OCI-LY7 (cell line): ENCODE data around the gene FBXW8.

ENCODE experiments used
- EZH2phosphoT487 ChIP-seq: fragments of 200-600 bp; sonication (generic); IDR thresholded peaks from 2 replicates; pipeline ENCODE4 v1.6.1; 2018; ENCODE audit warnings: low read depth, borderline replicate concordance, mild to moderate bottlenecking, mixed run types, antibody characterized with exemption, low read length, moderate library complexity, mixed read lengths
- TF ChIP-seq, protein P1 (sequence below): fragments of 200-600 bp; sonication (generic); conservative IDR thresholded peaks from 2 replicates; pipeline ENCODE4 v1.5.1; 2014; ENCODE audit warnings: mild to moderate bottlenecking, antibody characterized with exemption, low read length, moderate library complexity, mixed read lengths

DNA sequence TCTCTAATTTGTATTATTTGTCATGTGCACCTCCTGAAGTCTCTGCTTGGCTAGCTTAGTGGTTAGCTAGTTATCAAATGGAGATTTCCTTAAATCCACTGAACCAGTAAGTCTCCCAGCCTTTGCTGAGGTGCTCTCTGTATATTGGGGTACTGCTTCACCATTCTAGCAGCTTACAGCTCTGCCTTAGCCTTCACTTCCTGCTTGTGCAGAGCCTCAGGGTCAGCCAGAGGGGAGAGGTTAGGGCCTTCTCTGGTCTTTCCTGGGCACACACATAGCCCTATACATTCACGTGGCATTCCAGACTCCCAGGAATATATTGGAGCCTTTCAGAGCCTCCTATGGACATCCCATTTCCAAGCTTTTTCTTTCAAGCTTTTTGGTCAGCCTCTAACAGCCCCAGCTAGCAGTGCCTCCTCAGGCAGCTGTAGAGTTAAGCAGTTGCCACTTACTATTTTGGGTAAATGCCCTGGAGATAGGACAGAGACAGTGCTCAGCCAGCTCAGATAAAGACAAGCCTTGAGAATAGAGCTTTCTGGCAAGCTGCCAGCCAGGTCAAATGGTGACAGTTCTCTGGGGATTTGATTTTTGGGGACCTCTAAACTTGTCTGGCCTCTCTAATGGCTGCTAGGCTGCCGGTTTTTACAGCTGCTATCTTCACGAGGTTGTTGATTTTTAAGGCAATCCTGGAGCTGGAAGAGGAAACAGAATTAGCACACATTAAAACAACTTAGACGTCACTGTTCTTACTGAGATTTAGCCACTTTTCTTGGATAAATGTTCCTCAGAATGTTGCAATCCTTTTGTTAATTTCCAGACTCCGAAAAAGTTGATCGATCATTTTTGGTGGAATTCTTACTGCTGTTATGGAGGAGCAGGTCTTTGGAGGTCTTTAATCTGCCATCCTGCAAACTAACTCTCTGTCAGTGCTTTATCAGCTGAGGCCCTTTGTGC lies 32.9 kb downstream of the FBXW8 start:
- no peak for TF ChIP-seq EZH2phosphoT487
- TF ChIP-seq, protein P1, sequence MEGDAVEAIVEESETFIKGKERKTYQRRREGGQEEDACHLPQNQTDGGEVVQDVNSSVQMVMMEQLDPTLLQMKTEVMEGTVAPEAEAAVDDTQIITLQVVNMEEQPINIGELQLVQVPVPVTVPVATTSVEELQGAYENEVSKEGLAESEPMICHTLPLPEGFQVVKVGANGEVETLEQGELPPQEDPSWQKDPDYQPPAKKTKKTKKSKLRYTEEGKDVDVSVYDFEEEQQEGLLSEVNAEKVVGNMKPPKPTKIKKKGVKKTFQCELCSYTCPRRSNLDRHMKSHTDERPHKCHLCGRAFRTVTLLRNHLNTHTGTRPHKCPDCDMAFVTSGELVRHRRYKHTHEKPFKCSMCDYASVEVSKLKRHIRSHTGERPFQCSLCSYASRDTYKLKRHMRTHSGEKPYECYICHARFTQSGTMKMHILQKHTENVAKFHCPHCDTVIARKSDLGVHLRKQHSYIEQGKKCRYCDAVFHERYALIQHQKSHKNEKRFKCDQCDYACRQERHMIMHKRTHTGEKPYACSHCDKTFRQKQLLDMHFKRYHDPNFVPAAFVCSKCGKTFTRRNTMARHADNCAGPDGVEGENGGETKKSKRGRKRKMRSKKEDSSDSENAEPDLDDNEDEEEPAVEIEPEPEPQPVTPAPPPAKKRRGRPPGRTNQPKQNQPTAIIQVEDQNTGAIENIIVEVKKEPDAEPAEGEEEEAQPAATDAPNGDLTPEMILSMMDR, result no peak
